ENCODE data around the gene NIM1K. TPM values are rescaled to one million over a fixed set of nuclear protein-coding genes. Genes with fewer than 3 reads are reported as not detected.

NIM1K gene
- polyA plus RNA-seq, 1 of the 3 experiments (the other 2 are of a cell fraction): 0.16 TPM

DNA sequence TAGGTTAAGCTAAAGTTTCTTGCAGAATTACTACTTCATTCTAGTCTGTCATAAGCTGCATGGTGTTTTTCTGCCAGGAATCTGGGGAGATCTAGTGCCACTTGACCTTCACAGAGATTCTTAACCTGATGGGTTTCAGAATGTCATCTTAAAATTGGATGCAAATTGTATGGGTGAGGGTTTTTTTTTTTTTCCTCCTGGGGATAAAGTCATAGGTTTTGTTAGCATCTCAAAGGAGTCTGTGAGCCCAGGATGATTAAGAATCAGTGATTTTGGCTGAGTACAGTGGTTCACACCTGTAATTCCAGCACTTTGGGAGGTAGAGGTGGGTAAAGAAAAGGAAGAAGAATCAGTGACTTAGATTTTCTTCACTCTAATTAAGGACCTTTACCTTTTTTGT lies 51.2 kb downstream of the NIM1K start:
- Histone ChIP-seq H3K4me2 (no peak overlapping the region), H3K4me1 (ENCODE audit: control insufficient read depth in 1 of 2, insufficient read depth in 2 of 2, low read depth in 1 of 2, low read length in 1 of 2) (no peaks in the 10 kb centered on the region), H3K9me3 (no peaks in the 10 kb centered on the region), H3K36me3 (replicated peaks in 1 of 2; ENCODE audit: control insufficient read depth in 1 of 2, insufficient read depth in 2 of 2, low read length in 1 of 2) (no peaks in the 10 kb centered on the region), H2AFZ (ENCODE audit: low read depth) (no peak overlapping the region), H3K4me3 (ENCODE audit: low read depth in 2 of 2, low read length in 1 of 2) (no peak overlapping the region), H3K79me2 (ENCODE audit: insufficient read depth) (no peaks in the 10 kb centered on the region), H3K27ac (ENCODE audit: low read depth in 2 of 2, low read length in 1 of 2) (no peak overlapping the region), H3K27me3 (ENCODE audit: insufficient read depth) (no peaks in the 10 kb centered on the region; the same call in 1 of the 2 replicates), H3K9ac (no peak overlapping the region), H4K20me1 (ENCODE audit: insufficient read depth) (no peaks in the 10 kb centered on the region), H3K9me2 (no peaks in the 10 kb centered on the region), H3F3A (replicated peaks; ENCODE audit: insufficient read depth) (no peaks in the 10 kb centered on the region)
- CTCF ChIA-PET: interaction anchor here (1.4 kb wide), 1 partner anchor 146 kb away, joined by 3 read pairs; no protein-coding TSS in a partner anchor
- no peak for TF ChIP-seq RXRA (IDR thresholded peaks at IDR 0.05; ENCODE audit: borderline replicate concordance, low read depth)
- no peak for TF ChIP-seq POLR2AphosphoS5 (IDR thresholded peaks at IDR 0.05; ENCODE audit: low read depth, low read length)
- no peak for TF ChIP-seq SIN3A (IDR thresholded peaks at IDR 0.05; ENCODE audit: borderline replicate concordance, low read depth, low read length)
- TF ChIP-seq ELF1 (IDR thresholded peaks at IDR 0.05): no peak
- no peak for TF ChIP-seq FOXJ3 (CRISPR knock-in tag; IDR thresholded peaks at IDR 0.05)
- TF ChIP-seq GATA2 (CRISPR knock-in tag; IDR thresholded peaks at IDR 0.05): no peak
- TF ChIP-seq MXI1 (IDR thresholded peaks at IDR 0.05; ENCODE audit: low read depth, low read length): no peak
- no peak for TF ChIP-seq CHD2 (IDR thresholded peaks at IDR 0.05; ENCODE audit: low read length, partially characterized antibody)
- TF ChIP-seq TCF12 (IDR thresholded peaks at IDR 0.05): no peak
- TF ChIP-seq TAF1 (IDR thresholded peaks at IDR 0.05; ENCODE audit: borderline replicate concordance, low read depth, low read length): no peak
- DNase-seq: no peak
- POLR2A ChIA-PET: no interaction called here

DNA sequence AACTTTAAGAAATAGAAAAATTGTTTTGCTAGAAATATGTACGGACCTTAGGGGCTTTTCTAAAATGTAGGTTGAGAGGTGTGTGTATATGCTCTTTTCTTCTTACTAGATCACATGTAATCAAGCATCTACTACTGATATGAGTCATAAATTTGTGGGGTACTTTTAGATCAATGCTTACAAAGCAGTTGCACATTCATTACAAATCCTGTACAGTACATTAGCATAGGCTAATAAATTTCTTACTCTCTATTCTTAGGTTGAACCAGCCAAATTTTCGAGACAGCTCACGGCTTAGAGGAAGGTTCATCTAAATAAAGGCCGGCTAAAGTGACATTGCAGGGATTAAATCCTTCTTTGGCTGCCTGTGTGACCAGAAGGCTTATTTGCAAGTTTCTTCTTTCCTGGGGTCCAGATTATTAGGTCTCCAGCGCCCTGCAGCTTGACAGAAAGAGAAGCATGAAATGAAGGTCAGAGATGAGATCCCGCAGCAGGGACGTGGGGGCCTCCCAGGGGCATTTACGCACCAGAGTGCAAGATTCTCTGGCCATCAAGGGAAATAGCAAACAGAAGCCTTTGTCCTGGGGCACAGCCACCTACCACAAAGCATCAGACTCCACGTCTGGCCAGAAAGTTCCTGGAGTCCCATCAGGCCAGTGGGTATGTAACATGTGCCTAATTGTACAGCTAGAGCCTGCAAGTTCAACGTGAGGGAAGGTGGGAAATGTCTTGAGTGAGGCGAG lies 53.0 kb downstream of the NIM1K start:
- ChIA-PET POLR2A (no interaction called here), CTCF (no interaction called here)
- Histone ChIP-seq H4K20me1 (ENCODE audit: insufficient read depth) (no peaks in the 10 kb centered on the region), H2AFZ (ENCODE audit: low read depth) (no peak overlapping the region), H3K79me2 (ENCODE audit: insufficient read depth) (no peaks in the 10 kb centered on the region), H3K27ac (ENCODE audit: low read depth in 2 of 2, low read length in 1 of 2) (no peak overlapping the region), H3F3A (replicated peaks; ENCODE audit: insufficient read depth) (no peaks in the 10 kb centered on the region), H3K9me3 (no peaks in the 10 kb centered on the region), H3K4me2 (no peak overlapping the region), H3K36me3 (replicated peaks in 1 of 2; ENCODE audit: control insufficient read depth in 1 of 2, insufficient read depth in 2 of 2, low read length in 1 of 2) (no peaks in the 10 kb centered on the region), H3K9me2 (no peaks in the 10 kb centered on the region), H3K27me3 (ENCODE audit: insufficient read depth) (no peaks in the 10 kb centered on the region; the same call in 1 of the 2 replicates), H3K4me3 (ENCODE audit: low read depth in 2 of 2, low read length in 1 of 2) (no peak overlapping the region), H3K9ac (no peak overlapping the region), H3K4me1 (ENCODE audit: control insufficient read depth in 1 of 2, insufficient read depth in 2 of 2, low read depth in 1 of 2, low read length in 1 of 2) (no peaks in the 10 kb centered on the region)
- TF ChIP-seq IRF3 (IDR thresholded peaks at IDR 0.05; ENCODE audit: low read depth, low read length): no peak
- no peak for TF ChIP-seq FOXJ3 (CRISPR knock-in tag; IDR thresholded peaks at IDR 0.05)
- no peak for TF ChIP-seq JUND (IDR thresholded peaks at IDR 0.05)
- no peak for TF ChIP-seq TEAD4 (IDR thresholded peaks at IDR 0.05; ENCODE audit: borderline replicate concordance, insufficient read depth)
- no peak for TF ChIP-seq NRF1 (IDR thresholded peaks at IDR 0.05; ENCODE audit: low read depth, low read length)
- TF ChIP-seq, protein P1, sequence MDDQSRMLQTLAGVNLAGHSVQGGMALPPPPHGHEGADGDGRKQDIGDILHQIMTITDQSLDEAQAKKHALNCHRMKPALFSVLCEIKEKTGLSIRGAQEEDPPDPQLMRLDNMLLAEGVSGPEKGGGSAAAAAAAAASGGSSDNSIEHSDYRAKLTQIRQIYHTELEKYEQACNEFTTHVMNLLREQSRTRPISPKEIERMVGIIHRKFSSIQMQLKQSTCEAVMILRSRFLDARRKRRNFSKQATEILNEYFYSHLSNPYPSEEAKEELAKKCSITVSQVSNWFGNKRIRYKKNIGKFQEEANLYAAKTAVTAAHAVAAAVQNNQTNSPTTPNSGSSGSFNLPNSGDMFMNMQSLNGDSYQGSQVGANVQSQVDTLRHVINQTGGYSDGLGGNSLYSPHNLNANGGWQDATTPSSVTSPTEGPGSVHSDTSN (IDR thresholded peaks at IDR 0.05): no peak
- no peak for TF ChIP-seq CHD2 (IDR thresholded peaks at IDR 0.05; ENCODE audit: low read length, partially characterized antibody)
- TF ChIP-seq TCF12 (IDR thresholded peaks at IDR 0.05): no peak
- no peak for TF ChIP-seq GABPA (IDR thresholded peaks at IDR 0.05; ENCODE audit: low read depth)
- TF ChIP-seq YY1 (IDR thresholded peaks at IDR 0.05; ENCODE audit: low read depth): no peak
- no peak for TF ChIP-seq EP300 (IDR thresholded peaks at IDR 0.05; ENCODE audit: borderline replicate concordance in 1 of 2, low read depth in 1 of 2, low read length in 1 of 2)
- TF ChIP-seq, protein P2, sequence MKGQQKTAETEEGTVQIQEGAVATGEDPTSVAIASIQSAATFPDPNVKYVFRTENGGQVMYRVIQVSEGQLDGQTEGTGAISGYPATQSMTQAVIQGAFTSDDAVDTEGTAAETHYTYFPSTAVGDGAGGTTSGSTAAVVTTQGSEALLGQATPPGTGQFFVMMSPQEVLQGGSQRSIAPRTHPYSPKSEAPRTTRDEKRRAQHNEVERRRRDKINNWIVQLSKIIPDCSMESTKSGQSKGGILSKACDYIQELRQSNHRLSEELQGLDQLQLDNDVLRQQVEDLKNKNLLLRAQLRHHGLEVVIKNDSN (IDR thresholded peaks at IDR 0.05; ENCODE audit: borderline replicate concordance, low read depth): no peak
- WGBS (ENCODE audit: low lambda C conversion rate): 34% methylated on average over 10 of the region's 11 CpGs
- DNase-seq: no peak
